Activated gamma-delta T cell treated with Interleukin-2 at 50 U/mL for 16 hours (primary cell): ENCODE data around the gene TRABD2A.

ENCODE experiments used
- DNase-seq: peaks from one replicate; pipeline ENCODE4 v3.0.0-alpha.2; 2020

The TRABD2A gene

GRCh38 chr2:84849271-84849952 is 31.5 kb downstream of the TRABD2A start:
- peak; percentile 48 for DNase-seq

- no peak for DNase-seq
Observed at GRCh38 chr2:84847326-84848050, 33.4 kb downstream of the TRABD2A start.

DNA sequence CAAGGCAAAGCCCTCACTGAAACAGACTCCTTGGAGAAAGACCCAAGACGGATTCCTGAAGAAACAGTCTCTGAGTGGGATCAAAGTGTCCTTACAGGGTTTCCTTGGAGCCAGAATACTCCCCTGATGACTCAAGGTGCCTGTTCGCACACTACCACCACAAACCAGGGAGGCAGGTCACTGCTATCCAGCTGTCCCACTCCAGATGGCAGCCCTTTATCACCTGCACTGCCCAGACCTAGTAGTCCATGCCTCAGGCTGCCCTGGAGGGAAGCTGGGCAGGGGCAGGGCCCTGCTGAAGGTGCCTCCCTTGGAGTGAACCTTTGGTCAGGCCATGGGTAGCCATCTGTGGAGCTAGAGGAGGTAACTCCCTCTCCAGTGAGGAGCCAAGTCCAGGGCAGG is 34.1 kb downstream of the TRABD2A start:
- DNase-seq: no peak

DNA sequence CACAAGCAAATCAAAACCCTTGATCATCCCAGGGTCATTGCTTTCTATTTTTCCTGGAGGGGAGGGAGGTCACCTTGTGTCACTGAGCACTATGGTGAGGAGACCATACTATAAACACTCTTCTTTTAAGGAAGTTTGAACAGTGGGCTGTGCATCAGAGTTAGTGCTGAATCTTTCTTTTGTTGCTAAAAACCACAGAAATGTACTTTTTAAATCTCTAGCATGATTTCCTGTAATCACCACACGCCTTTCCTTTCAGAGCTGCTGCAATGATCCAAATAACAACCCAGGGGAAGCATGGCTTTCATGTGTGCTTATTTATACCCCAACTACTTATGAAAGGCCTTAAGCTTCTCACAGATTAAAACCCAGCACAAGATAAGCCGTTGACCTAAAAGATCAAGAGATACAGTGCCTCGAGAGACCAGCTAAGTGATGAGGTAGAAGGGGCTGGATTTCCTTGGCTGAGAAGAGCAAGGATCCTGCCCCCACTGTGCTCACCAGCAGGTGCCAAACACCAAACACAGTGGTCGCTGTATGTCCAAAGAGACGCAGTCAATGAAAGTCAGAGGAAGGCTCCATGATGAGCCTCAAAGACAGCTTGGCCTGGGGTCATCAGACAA is 34.7 kb downstream of the TRABD2A start:
- peak; percentile 50 for DNase-seq

DNA sequence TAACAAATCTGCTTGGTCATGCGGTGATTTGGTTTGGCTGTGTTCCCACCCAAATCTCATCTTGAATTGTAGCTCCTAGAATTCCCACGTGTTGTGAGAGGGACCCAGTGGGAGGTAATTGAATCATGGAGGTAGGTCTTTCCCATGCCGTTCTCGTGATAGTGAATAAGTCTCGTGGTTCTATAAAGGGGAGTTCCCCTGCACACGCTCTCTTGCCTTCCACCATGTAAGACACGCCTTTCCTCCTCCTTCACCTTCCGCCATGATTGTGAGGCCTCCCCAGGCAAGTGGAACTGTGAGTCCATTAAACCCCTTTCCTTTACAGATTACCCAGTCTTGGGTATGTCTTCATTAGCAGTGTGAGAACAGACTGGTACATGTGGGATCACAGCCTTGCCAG is 36.7 kb downstream of the TRABD2A start:
- DNase-seq: no peak

DNA sequence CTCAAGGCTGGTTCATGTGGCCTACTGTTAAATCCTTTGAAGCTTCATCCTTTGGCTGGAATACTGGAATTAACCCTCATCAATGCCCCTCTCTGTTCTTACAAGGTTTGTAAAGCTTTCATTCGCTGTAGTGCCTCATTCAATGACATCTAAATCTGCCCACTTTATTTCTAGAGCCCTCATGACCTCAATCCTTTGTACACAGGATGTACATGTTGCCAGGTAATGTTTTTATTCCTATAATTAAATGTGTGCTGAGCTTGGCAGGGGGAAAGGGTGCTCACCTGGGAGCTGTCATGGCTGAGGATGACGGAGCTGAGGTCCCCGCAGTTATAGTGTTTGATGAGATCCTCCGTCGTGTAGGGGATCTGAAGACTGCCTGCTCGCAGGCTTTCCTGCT is 39.3 kb downstream of the TRABD2A start:
- DNase-seq: no peak

GRCh38 chr2:84840306-84840705 is 40.6 kb downstream of the TRABD2A start:
- no peak for DNase-seq

DNA sequence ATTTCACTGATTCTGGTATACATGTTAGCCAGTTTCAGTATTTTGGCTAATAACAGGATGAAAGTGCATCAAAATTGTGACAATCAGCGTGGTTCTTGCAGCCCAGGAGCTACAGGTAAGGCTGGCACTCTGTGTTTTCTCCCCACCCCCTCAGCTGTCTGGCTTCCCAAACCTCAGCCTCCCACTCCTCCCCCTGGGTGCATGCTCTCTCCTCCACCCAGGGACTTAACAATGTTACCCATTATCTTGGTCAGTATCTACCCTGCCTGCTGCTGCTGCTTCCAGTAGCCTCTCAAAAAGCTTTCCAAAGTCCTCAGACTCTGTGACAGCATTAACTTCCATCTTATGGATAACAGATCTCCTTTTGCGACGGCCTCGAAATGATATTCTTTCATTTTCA is 41.0 kb downstream of the TRABD2A start:
- DNase-seq: no peak

GRCh38 chr2:84838434-84839145 is 42.3 kb downstream of the TRABD2A start:
- no peak for DNase-seq

GRCh38 chr2:84836215-84836614 is 44.7 kb downstream of the TRABD2A start:
- no peak for DNase-seq

GRCh38 chr2:84833481-84834150 is 47.3 kb downstream of the TRABD2A start:
- DNase-seq: no peak

DNA sequence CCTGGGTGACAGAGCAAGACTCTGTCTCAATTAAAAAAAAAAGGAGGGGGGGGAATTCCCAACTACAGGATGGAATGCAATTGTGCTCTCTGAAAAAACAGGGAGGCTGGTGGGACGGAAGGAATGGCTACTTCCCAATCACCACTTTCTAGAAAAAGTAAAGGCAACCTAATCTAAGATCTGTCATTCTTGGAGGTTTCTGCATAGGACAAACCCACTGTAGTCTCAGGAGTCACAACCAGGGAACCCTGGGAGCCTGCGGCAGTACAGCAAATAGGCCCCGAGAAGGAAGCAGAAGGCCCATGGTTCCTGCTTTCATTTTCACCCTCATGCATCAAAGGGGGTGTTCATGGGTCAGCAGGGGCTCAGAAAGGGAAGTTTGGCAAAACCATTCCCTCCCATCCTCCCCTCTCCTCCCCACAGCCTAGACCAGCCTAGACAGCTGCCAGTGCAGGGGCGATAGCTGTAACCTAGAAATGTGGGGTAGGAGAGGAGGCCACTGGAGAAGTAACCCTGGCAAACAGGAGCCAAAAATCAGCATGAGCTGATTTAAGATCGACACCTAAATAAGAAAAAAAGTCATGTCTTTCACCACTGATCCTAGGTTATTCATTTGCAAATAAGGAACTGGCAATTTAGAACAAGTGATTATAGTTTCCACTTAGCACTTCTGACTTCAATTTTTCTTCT is 48.0 kb downstream of the TRABD2A start:
- DNase-seq: no peak

DNA sequence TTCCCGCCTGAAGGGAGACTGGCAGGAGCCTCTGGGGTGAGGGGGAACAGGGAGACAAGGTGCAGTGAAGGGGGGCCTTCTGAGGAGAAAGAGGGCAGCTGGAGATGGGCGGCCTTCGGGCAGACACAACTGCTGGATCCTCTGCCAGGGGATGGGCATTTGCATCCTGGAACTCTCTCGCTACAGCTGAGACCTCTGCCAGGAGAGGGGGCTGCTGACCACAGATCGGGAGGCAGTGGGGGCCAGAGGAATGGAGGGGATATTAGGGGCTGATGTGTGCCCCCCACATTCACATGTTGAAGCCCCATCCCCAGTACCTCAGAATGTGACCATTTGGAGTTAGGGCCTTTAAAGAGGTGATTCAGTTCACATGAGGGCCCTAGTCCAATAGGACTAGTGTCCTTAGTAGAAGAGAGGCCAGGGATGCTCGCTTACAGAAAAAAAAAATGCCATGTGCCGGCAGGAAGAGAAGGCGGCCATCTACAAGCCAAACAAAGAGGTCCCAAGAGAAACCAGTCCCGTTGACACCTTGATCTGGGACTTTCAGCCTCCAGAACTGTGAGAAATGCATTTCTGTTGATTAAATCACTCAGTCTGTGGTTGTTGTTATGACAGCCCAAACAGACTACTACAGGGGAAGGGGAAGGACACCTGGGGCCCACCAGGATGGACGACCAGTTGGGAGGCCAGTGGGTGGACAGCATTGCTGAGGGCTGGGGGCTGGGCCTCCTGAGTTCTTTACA is 50.0 kb downstream of the TRABD2A start:
- DNase-seq: no peak

DNA sequence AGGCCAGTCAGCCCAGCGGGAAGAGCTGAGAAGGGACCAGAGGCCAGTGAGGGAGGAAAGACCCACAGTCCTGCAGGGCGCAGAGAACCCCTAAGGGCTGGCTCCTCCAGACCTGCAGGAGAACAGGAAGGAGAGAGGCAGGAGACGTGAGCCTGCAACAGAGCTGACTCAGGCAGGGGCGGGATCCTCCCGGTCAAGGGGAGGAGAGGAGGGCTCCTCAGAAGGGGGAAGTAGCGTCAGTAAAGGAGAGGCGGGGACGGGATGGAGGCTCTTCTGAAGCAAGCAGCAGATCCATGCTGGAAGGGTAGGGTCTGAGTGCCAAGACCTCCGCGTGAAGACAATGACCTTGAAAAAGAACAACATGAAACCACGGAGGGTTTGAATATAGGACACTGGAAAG is 50.8 kb downstream of the TRABD2A start:
- DNase-seq: no peak

DNA sequence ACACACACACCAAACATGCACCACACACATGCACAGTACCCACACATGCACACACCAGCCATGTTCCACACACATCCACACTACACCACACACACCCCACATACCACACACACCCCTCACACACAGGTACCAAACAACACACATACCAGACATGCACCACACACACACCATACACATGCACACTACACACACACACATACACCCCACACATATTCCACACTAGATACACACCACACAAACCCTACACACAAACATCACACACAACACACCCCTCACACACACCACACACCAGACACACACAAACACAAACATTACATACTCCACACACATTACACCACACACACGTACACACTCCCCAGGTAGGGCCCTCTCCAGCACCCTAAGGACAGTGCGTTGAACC is 51.2 kb downstream of the TRABD2A start:
- DNase-seq: no peak

GRCh38 chr2:84827978-84828575 is 52.8 kb downstream of the TRABD2A start:
- DNase-seq: no peak

DNA sequence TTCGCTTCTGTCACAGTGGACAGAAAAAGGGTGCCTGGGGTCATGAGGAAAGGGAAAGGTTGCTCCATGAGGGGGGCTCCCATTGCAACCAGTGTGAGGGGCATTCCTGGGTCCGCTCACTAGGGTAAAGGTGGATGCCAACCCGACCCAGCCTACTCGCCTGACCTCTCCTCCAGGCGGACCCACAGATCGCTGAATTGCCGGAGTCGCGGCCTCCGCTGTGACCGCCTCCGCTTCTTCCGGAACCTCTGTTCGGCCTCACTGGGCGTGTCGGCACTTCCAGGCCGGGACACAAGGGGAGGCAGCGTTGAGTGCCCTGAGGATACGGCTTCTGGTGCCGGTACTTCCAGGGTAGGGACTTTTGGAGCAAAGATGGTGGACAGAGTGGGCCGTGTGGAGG is 57.1 kb downstream of the TRABD2A start:
- no peak for DNase-seq

DNA sequence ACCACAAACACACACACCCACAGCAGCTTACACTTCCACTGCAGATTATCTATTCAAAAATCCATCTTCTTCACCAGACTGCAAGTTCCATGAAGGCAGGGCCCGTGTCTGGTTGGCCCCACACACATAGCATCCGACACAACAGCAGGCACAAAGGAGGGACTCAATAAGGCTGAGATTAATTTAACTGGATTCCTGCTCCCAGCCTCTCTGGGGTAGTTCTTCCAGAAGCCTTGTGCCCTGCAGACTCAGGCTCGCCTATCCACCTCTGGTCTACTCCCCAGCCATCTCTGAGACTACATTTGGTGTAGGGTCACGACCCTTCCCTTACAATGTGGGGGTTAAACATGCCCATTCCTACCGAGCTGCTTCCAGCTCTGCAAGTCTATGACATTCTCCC is 57.7 kb downstream of the TRABD2A start:
- no peak for DNase-seq

GRCh38 chr2:84821806-84822205 is 59.1 kb downstream of the TRABD2A start:
- no peak for DNase-seq

DNA sequence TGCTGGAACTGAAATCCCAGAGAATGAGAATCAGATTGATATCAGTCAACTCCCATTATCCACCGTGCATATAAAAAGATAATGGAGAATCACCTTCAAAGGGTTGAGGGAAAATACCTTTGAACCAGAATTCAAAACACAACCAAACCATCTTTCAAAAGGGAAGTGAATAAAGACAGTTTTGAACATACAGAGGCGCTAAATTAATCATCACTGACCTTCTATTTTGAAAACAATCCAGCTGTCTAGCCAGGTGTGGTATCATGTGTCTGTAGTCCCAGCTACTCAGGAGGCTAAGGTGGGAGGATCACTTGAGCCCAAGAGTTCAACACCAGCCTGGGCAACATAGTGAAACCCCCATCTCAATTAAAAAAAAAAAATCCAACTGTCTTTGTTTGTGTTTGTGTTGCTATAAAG is 63.6 kb downstream of the TRABD2A start:
- DNase-seq: no peak

DNA sequence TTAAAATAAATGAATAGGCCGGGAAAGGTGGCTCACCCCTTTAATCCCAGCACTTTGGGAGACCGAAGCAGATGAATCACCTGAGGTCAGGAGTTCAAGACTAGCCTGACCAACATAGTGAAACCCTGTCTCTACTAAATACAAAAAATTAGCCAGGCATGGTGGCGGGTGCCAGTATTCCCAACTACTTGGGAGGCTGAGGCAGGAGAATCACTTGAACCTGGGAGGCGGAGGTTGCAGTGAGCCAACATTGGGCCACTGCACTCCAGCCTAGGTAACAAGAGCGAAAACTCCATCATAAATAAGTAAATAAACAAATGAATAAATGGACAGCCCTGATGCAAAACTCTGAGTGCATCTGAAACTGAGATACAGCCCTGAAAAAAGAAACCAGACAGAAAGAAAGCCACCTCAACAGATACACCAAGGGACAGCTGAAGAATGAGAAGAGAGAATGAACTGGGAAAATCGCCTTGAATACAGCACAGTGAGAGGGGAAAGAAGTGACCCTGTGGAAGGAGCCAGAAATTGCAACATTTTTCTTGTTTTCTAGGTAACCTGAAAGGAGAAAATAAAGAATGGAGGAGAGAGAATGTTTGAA is 64.4 kb downstream of the TRABD2A start:
- DNase-seq: no peak
